GM12878 (cell line): ENCODE data around the gene SMIM28. TPM values are rescaled to one million over a fixed set of nuclear protein-coding genes. Genes with fewer than 3 reads are reported as not detected.
"Not testable (repeated sequence)": the region's sequence is repeated elsewhere in the genome, so short reads cannot be mapped to it uniquely, and the experiment has no call there.

Experiments
- ATAC-seq: fragments of 200-7000 bp; cut with Tn5 transposase; 3 replicates; pipeline ENCODE4 v1.9.1; 2020; ENCODE audit warnings: mild to moderate bottlenecking, moderate library complexity
- BruUV-seq: library from RNA; stranded (reverse); fragments of 400-500 nt; replicated peaks from 2 replicates; lab custom pipeline; 2021; lab: Mats Ljungman, UMichigan
- CTCF ChIA-PET: fragments of 300-600 bp; sonication (Branson Sonifier 250); formaldehyde crosslinking; extraction: SDS; loops from one replicate; lab custom pipeline; 2021; ENCODE audit warnings: inconsistent platforms; lab: Yijun Ruan, JAX
- POLR2A ChIA-PET: fragments of 350-600 bp; formaldehyde crosslinking; extraction: SDS; loops from one replicate; lab custom pipeline; 2021; ENCODE audit warnings: inconsistent platforms; lab: Charles Lee
- RAD21 ChIA-PET: fragments of 300-600 bp; sonication (Branson Sonifier 250); formaldehyde crosslinking; loops from one replicate; lab custom pipeline; 2023; ENCODE audit warnings: antibody characterized with exemption; ENCODE audit not compliant: unreplicated experiment; lab: Charles Lee
- SMC1A ChIA-PET: fragments of 300-600 bp; sonication (Branson Sonifier 250); formaldehyde crosslinking; loops from one replicate; lab custom pipeline; 2023; ENCODE audit not compliant: unreplicated experiment, uncharacterized antibody; lab: Charles Lee
- DNase-seq: peaks from one replicate; pipeline ENCODE4 v3.0.0-alpha.2; 2011; ENCODE audit warnings: low read depth, low spot score
- FAIRE-seq: peaks from 3 replicates; lab custom pipeline; 2011; peaks lifted over from hg19 to GRCh38; lab: Jason Lieb, UNC
- H2AFZ ChIP-seq: 2 replicates; pipeline ENCODE4 v1.6.0; 2011; ENCODE audit warnings: low read depth, low read length, control low read depth; ENCODE audit not compliant: control insufficient read depth
- H3K27ac ChIP-seq: 2 replicates; pipeline ENCODE4 v1.5.1; 2011; ENCODE audit warnings: control low read depth; ENCODE audit not compliant: control insufficient read depth, insufficient read depth
- H3K27me3 ChIP-seq, 2 experiments: replicated peaks in 1 of 2; 2 replicates each; pipeline versions ENCODE4 v1.6.0 to v1.6.1; 2011; ENCODE audit warnings: low read length in 1 of 2; ENCODE audit not compliant: control insufficient read depth in 2 of 2, insufficient read depth in 2 of 2
- H3K36me3 ChIP-seq, 2 experiments: 2 replicates each; pipeline ENCODE4 v1.5.1; 2011; ENCODE audit warnings: low read length in 1 of 2; ENCODE audit not compliant: control insufficient read depth in 2 of 2, insufficient read depth in 2 of 2
- H3K4me1 ChIP-seq: 2 replicates; pipeline ENCODE4 v1.6.1; 2011; ENCODE audit warnings: mild to moderate bottlenecking, low read length, moderate library complexity, mixed read lengths; ENCODE audit not compliant: control insufficient read depth, insufficient read depth
- H3K4me2 ChIP-seq: 2 replicates; pipeline ENCODE4 v1.6.0; 2011; ENCODE audit warnings: control low read depth; ENCODE audit not compliant: control insufficient read depth, insufficient read depth
- H3K4me3 ChIP-seq: fragments of 200-600 bp; sonication (generic); 2 replicates; pipeline ENCODE4 v1.5.1; 2016
- H3K79me2 ChIP-seq: 2 replicates; pipeline ENCODE4 v1.6.0; 2011; ENCODE audit warnings: low read length; ENCODE audit not compliant: control insufficient read depth, insufficient read depth
- H3K9ac ChIP-seq: 2 replicates; pipeline ENCODE4 v1.8.0; 2011; ENCODE audit warnings: low read length, control low read depth, mixed read lengths; ENCODE audit not compliant: control insufficient read depth, insufficient read depth
- H3K9me3 ChIP-seq: replicated peaks from 3 replicates; pipeline ENCODE4 v1.5.1; 2011; ENCODE audit warnings: mild to moderate bottlenecking, low read length; ENCODE audit not compliant: control insufficient read depth, insufficient read depth
- H4K20me1 ChIP-seq: 2 replicates; pipeline ENCODE4 v1.6.0; 2011; ENCODE audit not compliant: control insufficient read depth, insufficient read depth
- PBX3 ChIP-seq: IDR thresholded peaks from 2 replicates; pipeline ENCODE4 v1.6.1; 2011; ENCODE audit warnings: mild to moderate bottlenecking, low read depth, low read length, moderate library complexity; ENCODE audit not compliant: insufficient replicate concordance
- REST ChIP-seq: IDR thresholded peaks from 2 replicates; pipeline ENCODE4 v1.6.1; 2012; ENCODE audit warnings: mild to moderate bottlenecking, low read depth, low read length
- ZZZ3 ChIP-seq: IDR thresholded peaks from 2 replicates; pipeline ENCODE4 v1.6.1; 2011; ENCODE audit warnings: low read depth; ENCODE audit not compliant: control insufficient read depth, insufficient read length
- WGBS: methylation state at CpG from one replicate; pipeline ENCODE4 v1.1.6; 2016; ENCODE audit warnings: low lambda C conversion rate; ENCODE audit not compliant: insufficient replicate concordance, insufficient coverage; ENCODE audit errors: missing lambda C conversion rate; 5-methylcytosine and 5-hydroxymethylcytosine counted together
- in situ Hi-C: fragments of 300-500 bp; cut with MboI; formaldehyde crosslinking; loops from 9 replicates; pipeline ENCODE4 v1.14.3; 2018; ENCODE audit warnings: mixed read lengths
- intact Hi-C: fragments of 100-400 bp; cut with micrococcal nuclease; formaldehyde crosslinking; loops from one replicate; pipeline ENCODE4 v1.14.2; 2022; ENCODE audit not compliant: unreplicated experiment
- polyA plus RNA-seq, 11 experiments: library from polyadenylated mRNA; depleted of rRNA in 4 of 11; unstranded in 6 of 11; stranded (reverse) in 5 of 11; fragments of >200 nt; fragmentation: Nextera tagmentation in 4 of 11; fragmentation: Illumina TruSeq in 1 of 11; extraction: Ambion mirVana in 4 of 11; extraction: Trizol in 1 of 11; gene quantifications; 1 replicate in 1 of 11; 2 replicates in 10 of 11; pipeline versions ENCODE4 v1.2.1 to v1.2.3, GENCODE V29; 2011 to 2016; ENCODE audit warnings: inconsistent platforms in 2 of 11, missing spikeins in 2 of 11, low read depth in 1 of 11
- total RNA-seq, 4 experiments: library from RNA; depleted of rRNA in 3 of 4; stranded (reverse); fragments of >200 nt in 3 of 4; fragmentation: Illumina TruSeq in 1 of 4; extraction: Trizol in 1 of 4; gene quantifications; 2 replicates each; pipeline versions ENCODE4 v1.2.1 to v1.2.3, GENCODE V29; 2013 to 2021

Gene SMIM28
- total and polyA plus RNA-seq, 10 of the 15 experiments (the other 5 are each of a cell fraction or from before 2014, with no cell fraction given), result not detected

GRCh38 chr6:138424004-138424904 is 46.5 kb downstream of the SMIM28 start:
- no peaks in the 10 kb centered on the region for H3K27me3 ChIP-seq
- no peak overlapping the region for H3K9ac ChIP-seq
- no peaks in the 10 kb centered on the region for H3K79me2 ChIP-seq
- H3K27ac ChIP-seq, result no peak overlapping the region
- ChIA-PET POLR2A (interaction anchor here (0.6 to 1.0 kb wide), 2 partner anchors 78 to 121 kb away, joined by 3 read pairs; no protein-coding TSS in a partner anchor), RAD21 (interaction anchor here (1.1 to 9.4 kb wide), 3 partner anchors 24 to 83 kb away, joined by 3 to 202 read pairs (median 4); partner anchors contain the start of gene NHSL1), SMC1A (interaction anchor here (0.9 to 10.0 kb wide), 5 partner anchors 9 to 85 kb away, joined by 3 to 234 read pairs (median 4); no protein-coding TSS in a partner anchor), CTCF (interaction anchor here (0.6 to 17.0 kb wide), 5 partner anchors 12 to 716 kb away, joined by 3 to 387 read pairs (median 11); no protein-coding TSS in a partner anchor)
- FAIRE-seq (no peak), DNase-seq (no peak), ATAC-seq (no peak)
- intact Hi-C loops (no loop called here), in situ Hi-C loops (no loop called here)
- H3K4me2 ChIP-seq, result no peak overlapping the region
- no peaks in the 10 kb centered on the region for H4K20me1 ChIP-seq
- 74% methylated on average over 42 of the region's 48 CpGs for WGBS
- H2AFZ ChIP-seq, result no peak overlapping the region
- no peaks in the 10 kb centered on the region for H3K9me3 ChIP-seq
- BruUV-seq, result no TSS peak
- H3K36me3 ChIP-seq, result peaks cover 0 to 4% of the 10 kb centered on the region in 2 experiments; a peak in 2 of 4 replicates
- TF ChIP-seq REST (no peak), PBX3 (no peak), ZZZ3 (no peak)
- no peaks in the 10 kb centered on the region for H3K4me1 ChIP-seq
- H3K4me3 ChIP-seq, result no peak overlapping the region

GRCh38 chr6:138425256-138425655 is 47.6 kb downstream of the SMIM28 start:
- CTCF ChIA-PET, result interaction anchor here (0.6 to 17.0 kb wide), 7 partner anchors 11 to 341 kb away, joined by 3 to 387 read pairs (median 4); no protein-coding TSS in a partner anchor
- 55% methylated on average over 7 of the region's 7 CpGs for WGBS
- BruUV-seq, H2AFZ ChIP-seq, H3K4me2 ChIP-seq, H3K27ac ChIP-seq, DNase-seq, H3K4me1 ChIP-seq, H3K79me2 ChIP-seq, H3K36me3 ChIP-seq, FAIRE-seq, H3K27me3 ChIP-seq, H3K9me3 ChIP-seq, in situ Hi-C loops, H4K20me1 ChIP-seq, ATAC-seq, H3K9ac ChIP-seq, H3K4me3 ChIP-seq: not testable (repeated sequence)
- RAD21 ChIA-PET, result interaction anchor here (0.7 to 9.4 kb wide), 4 partner anchors 23 to 95 kb away, joined by 3 to 202 read pairs (median 6); partner anchors contain the start of gene NHSL1
- POLR2A ChIA-PET, result interaction anchor here (0.6 kb wide), 1 partner anchor 425 kb away, joined by 6 read pairs; no protein-coding TSS in a partner anchor
- intact Hi-C loops, result loop anchor here (5.0 kb wide), 2 partner anchors 308 to 342 kb away; no protein-coding TSS in a partner anchor
- SMC1A ChIA-PET, result interaction anchor here (0.9 to 10.0 kb wide), 4 partner anchors 11 to 164 kb away, joined by 3 to 234 read pairs (median 17); no protein-coding TSS in a partner anchor
